Esophagus (tissue), 2 donors: ENCODE results near the gene TMEM209. TPM values are rescaled to one million over a fixed set of nuclear protein-coding genes. Genes with fewer than 3 reads are reported as not detected.

Experiments
- H3K27ac ChIP-seq, 2 donors: one replicate each; pipeline ENCODE4 v1.5.1; 2013; ENCODE audit warnings: low read depth in 2 of 2, mild to moderate bottlenecking in 2 of 2, inconsistent platforms in 1 of 2, low read length in 1 of 2, moderate library complexity in 1 of 2
- H3K27me3 ChIP-seq, 2 donors: one replicate each; pipeline ENCODE4 v1.6.1; 2013; ENCODE audit warnings: low read length in 2 of 2, control low read depth in 1 of 2, mild to moderate bottlenecking in 1 of 2; ENCODE audit not compliant: insufficient read depth in 2 of 2, control insufficient read depth in 1 of 2
- H3K36me3 ChIP-seq, 2 donors: one replicate each; pipeline ENCODE4 v1.6.1; 2013; ENCODE audit warnings: low read length in 1 of 2; ENCODE audit not compliant: control insufficient read depth in 2 of 2, insufficient read depth in 2 of 2
- H3K4me1 ChIP-seq, 2 donors: one replicate each; pipeline ENCODE4 v1.6.1; 2013; ENCODE audit warnings: low read length in 1 of 2; ENCODE audit not compliant: control insufficient read depth in 2 of 2, insufficient read depth in 2 of 2
- H3K4me3 ChIP-seq, 2 donors: one replicate each; pipeline ENCODE4 v1.5.1; 2013; ENCODE audit warnings: low read length in 2 of 2, mild to moderate bottlenecking in 2 of 2, low read depth in 1 of 2, moderate library complexity in 1 of 2
- H3K9me3 ChIP-seq, 2 donors: one replicate each; pipeline ENCODE4 v1.6.1; 2013; ENCODE audit warnings: mild to moderate bottlenecking in 2 of 2, low read depth in 1 of 2, low read length in 1 of 2, moderate library complexity in 1 of 2; ENCODE audit not compliant: control insufficient read depth in 2 of 2, insufficient read depth in 1 of 2
- WGBS, 2 donors: extraction: QIAGEN DNeasy Blood & Tissue Kit; methylation state at CpG; one replicate each; pipeline ENCODE4 v1.1.7; 2013; 5-methylcytosine and 5-hydroxymethylcytosine counted together
- polyA plus RNA-seq, 2 donors: library from polyadenylated mRNA; stranded (reverse); fragments of 200-250 nt; gene quantifications; one replicate each; pipeline ENCODE4 v1.2.3, GENCODE V29; 2013
- donor health status: healthy with polysubstance abuse.
- donor health status: Bipolar disorder and iron deficiency.

TMEM209 gene
- polyA plus RNA-seq, 2 donors = 4.0 to 4.2 TPM

DNA sequence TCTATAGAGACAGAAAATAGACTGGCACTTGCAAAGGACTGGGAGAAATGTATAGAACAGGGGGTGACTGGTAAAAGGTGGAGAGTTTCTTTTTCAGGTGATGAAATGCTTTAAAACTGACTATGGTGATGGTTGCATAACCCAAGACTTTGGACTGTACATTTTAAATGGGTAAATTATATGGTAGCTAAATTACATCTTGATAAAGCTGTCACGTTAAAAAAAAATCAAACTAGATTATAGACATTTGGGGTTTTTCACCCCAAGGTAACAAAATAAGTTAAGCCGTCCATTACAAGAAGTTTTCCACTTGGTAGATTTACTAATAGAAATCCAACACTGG is 24.0 kb downstream of the TMEM209 start:
- H3K27ac ChIP-seq = no peak overlapping the region
- H3K9me3 ChIP-seq = no peaks in the 10 kb centered on the region
- no peaks in the 10 kb centered on the region for H3K27me3 ChIP-seq
- 88 to 94% methylated on average over 2 of the region's 2 CpGs for WGBS, 2 donors
- H3K4me1 ChIP-seq = no peaks in the 10 kb centered on the region
- H3K4me3 ChIP-seq = no peak overlapping the region
- H3K36me3 ChIP-seq = peaks cover 2 to 3% of the 10 kb centered on the region in 2 donors

DNA sequence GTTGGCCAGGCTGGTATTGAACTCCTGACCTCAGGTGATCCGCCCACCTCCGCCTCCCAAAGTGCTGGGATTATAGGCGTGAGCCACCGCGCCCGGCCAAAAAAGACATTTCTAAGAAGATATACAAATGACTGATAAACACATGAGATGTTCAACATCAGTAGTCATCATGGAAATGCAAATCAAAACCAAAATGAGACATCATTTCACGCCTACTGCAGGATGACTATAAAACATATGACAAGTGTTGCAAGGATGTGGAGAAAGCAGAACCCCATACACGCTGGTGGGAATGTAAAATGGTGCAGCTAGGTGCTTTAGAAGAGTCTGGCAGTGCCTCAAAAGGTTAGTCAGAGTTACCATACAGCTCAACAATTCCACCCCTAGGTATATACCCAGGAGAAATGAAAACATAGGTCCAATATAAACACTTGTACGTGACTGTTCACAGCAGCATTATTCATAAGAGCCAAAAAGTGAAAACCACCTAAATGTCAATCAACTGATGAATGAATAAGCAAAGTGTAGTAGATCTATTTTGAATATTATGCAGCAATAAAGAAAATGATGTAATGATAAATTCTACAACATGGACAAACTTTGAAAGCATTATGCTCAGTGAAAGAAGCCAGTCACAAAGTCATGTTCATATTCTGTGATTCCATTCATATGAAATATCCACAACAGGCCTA is 24.5 kb downstream of the TMEM209 start:
- Histone ChIP-seq H3K4me3 (no peak overlapping the region), H3K36me3 (peaks cover 2 to 3% of the 10 kb centered on the region in 2 donors), H3K4me1 (no peaks in the 10 kb centered on the region), H3K27ac (no peak overlapping the region), H3K27me3 (no peaks in the 10 kb centered on the region), H3K9me3 (no peaks in the 10 kb centered on the region)
- 88 to 90% methylated on average over 9 of the region's 9 CpGs for WGBS, 2 donors

DNA sequence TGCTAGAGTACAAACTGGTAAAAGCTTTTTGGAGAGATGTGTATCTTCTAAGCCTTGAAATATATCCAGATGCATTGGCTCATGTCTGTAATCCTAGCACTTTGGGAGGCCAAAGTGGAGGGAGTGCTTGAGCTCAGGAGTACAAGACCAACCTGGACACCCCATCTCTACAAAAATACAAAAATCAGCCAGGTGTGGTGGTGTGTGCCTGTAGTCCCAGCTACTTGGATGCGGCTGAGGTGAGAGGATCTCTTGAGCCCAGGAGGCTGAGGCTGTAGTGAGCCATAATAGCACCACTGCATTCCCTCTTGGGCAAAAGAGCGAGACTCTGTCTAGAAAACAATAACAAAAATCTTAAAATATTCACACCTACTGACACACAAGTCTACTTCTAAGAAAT is 25.6 kb downstream of the TMEM209 start:
- Histone ChIP-seq H3K36me3 (peaks cover 2 to 3% of the 10 kb centered on the region in 2 donors), H3K27ac (no peak overlapping the region), H3K27me3 (no peaks in the 10 kb centered on the region), H3K9me3 (no peaks in the 10 kb centered on the region), H3K4me1 (no peaks in the 10 kb centered on the region), H3K4me3 (no peak overlapping the region)
- whole genome bisulfite sequencing, 2 donors = 95 to 99% methylated on average over 2 of the region's 2 CpGs

DNA sequence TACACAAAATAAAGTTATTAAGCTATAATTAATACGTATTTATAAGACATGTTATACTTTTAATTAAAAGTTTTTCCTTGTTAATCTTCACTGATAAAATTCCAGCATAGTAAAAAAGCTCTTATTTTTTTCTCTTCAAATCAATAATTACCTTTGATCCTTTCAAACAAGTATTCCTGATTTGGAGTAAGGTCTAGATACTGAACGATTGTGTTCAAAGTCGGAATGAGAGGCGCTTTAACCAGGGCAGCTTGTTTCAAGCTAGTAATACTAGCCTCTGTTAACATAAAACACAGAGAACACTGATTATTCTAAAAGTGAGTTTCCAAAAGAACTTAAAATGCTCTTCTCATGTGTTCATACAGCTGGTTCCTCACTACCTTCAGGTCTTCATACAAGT is 27.0 kb downstream of the TMEM209 start:
- Histone ChIP-seq H3K27ac (no peak overlapping the region), H3K4me3 (no peak overlapping the region), H3K9me3 (no peaks in the 10 kb centered on the region), H3K36me3 (peaks cover under 1 to 2% of the 10 kb centered on the region in 2 donors), H3K4me1 (no peaks in the 10 kb centered on the region), H3K27me3 (no peaks in the 10 kb centered on the region)
- 76 to 95% methylated on average over 4 of the region's 4 CpGs for WGBS, 2 donors

DNA sequence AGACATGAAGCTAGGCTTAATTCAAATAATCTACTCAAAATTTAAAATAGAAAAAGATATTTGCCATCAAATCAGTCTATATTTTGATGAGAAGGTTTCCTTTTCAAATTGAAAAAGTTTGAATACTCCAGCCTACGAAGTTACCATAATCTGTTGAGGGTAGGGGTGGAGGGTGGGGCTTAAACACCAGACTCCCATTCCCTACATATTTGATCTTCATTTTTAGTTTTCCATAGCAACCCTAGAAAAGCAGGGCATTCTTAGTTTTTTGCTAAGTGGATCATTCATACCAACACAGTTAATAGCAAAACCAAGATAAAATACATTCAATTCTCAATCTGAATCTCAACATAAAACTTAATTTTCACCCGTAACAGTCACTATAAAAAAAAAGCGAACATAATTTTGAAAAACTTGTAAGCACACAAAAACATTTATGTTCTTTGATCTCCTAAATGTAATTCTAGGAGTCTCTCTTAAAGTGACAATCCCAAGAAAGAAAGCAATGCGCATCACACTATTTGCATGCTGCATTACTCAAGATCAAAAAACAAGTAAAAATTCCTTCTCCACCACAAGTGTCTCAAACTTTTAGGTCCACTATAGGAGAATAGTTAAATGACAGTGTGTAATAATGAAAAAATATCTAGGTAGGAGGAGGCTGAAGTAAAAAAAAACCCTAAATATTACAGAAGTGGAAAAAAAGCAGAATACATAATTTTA is 30.8 kb downstream of the TMEM209 start:
- H3K36me3 ChIP-seq = no peaks in the 10 kb centered on the region

DNA sequence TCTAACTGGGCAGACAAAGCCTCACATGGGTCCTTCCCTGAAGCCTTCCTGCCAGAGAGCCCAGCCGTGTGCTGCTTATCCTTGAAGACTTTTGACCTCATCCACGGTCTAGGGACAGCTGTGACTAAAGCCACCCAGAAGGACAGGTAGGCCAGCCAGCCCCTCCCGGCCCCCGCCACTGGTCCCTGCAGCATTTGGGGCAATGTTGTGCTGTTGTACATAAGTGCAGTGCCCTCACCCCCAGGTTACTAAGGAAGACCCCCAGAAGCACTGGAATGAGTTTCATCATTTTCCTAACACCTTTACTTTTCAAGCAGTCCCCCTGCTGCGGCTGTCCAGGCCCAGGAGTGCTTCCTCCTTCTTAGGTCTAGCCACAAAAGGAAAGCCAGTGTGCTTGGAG is 43.0 kb downstream of the TMEM209 start:
- peaks cover 10 to 18% of the 10 kb centered on the region in 2 donors for H3K36me3 ChIP-seq
- WGBS, 2 donors = 91 to 95% methylated on average over 5 of the region's 5 CpGs
- H3K27ac ChIP-seq = no peak overlapping the region
- no peaks in the 10 kb centered on the region for H3K27me3 ChIP-seq
- H3K4me1 ChIP-seq = no peaks in the 10 kb centered on the region
- no peak overlapping the region for H3K4me3 ChIP-seq
- H3K9me3 ChIP-seq = no peaks in the 10 kb centered on the region

More for the DNA sequence above, 30.8 kb downstream of the TMEM209 start:
- Histone ChIP-seq H3K9me3 (no peaks in the 10 kb centered on the region), H3K4me3 (no peak overlapping the region), H3K4me1 (no peaks in the 10 kb centered on the region), H3K27me3 (no peaks in the 10 kb centered on the region), H3K27ac (no peak overlapping the region)
- 90 to 94% methylated on average over 4 of the region's 4 CpGs for WGBS, 2 donors

DNA sequence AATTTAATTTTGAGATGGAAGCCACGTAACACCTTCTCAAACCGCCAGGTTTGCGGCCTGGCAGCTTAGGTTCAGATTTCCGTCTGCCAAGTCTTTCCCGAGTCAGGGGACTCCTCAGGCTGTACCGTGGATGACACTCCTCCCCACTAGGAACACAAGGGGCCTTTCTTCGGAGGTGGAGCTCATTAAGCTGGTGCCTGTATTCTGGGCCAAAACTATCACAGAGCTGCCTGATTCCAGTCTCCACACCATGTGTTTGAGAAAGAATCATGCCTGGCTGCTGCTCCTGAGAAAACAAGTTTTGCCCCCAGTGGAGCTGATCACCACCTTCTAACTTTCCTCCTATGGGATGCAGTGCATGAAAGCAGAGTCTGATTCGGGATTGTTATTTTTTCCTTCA is 44.8 kb downstream of the TMEM209 start:
- Histone ChIP-seq H3K4me1 (no peaks in the 10 kb centered on the region), H3K36me3 (peaks cover 10 to 18% of the 10 kb centered on the region in 2 donors), H3K27me3 (no peaks in the 10 kb centered on the region), H3K4me3 (no peak overlapping the region), H3K9me3 (peaks cover 0 to 4% of the 10 kb centered on the region in 2 donors), H3K27ac (no peak overlapping the region)
- WGBS, 2 donors = 91 to 98% methylated on average over 8 of the region's 8 CpGs

DNA sequence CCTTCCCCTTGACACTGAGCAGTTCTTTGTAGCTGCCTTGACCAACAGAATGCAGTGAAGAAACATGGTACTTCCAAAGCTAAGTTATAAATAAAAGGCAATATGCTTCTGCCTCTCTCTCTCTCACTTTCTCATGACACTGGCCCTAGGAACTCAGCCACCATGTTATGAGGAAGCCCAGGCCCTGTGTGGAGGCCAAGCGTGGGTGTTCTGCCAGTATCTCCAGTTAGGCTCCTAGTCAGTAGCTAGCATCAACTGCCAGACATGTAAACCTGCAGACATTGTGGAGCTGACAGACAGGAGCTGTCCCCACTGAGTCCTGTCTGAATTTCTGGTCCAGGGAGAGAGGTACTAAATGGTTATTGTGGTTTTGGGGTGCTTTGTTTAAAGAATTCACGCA is 45.2 kb downstream of the TMEM209 start:
- Histone ChIP-seq H3K27me3 (no peaks in the 10 kb centered on the region), H3K4me1 (no peaks in the 10 kb centered on the region), H3K9me3 (peaks cover 0 to 4% of the 10 kb centered on the region in 2 donors), H3K36me3 (peaks cover 10 to 18% of the 10 kb centered on the region in 2 donors), H3K4me3 (no peak overlapping the region), H3K27ac (no peak overlapping the region)
- WGBS, 2 donors = 90 to 98% methylated on average over 2 of the region's 2 CpGs

DNA sequence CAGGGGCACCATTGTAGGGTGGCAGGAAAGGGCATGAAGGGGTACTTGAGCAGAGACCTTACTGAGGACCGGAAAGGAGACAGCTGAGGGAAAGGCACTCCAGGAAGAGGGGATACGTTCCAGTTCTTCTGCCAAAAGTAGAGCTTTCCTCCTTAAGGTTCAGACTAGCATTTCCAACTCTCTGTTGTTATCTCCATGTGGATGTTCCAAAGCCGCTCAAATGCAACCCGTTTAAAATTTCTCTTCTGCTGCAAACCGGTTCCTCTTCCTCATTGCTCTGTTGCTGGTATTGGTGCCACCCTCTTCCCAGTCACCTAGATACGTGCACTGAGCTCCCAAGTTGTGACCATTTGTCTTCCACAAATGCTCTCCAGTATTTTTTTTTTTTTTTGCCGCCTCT is 47.5 kb downstream of the TMEM209 start:
- Histone ChIP-seq H3K27ac (no peak overlapping the region), H3K4me1 (peaks cover 0 to 4% of the 10 kb centered on the region in 2 donors), H3K4me3 (no peak overlapping the region), H3K27me3 (no peaks in the 10 kb centered on the region), H3K9me3 (peaks cover 0 to 4% of the 10 kb centered on the region in 2 donors), H3K36me3 (peaks cover 7 to 14% of the 10 kb centered on the region in 2 donors)
- WGBS, 2 donors = 90 to 95% methylated on average over 7 of the region's 7 CpGs

DNA sequence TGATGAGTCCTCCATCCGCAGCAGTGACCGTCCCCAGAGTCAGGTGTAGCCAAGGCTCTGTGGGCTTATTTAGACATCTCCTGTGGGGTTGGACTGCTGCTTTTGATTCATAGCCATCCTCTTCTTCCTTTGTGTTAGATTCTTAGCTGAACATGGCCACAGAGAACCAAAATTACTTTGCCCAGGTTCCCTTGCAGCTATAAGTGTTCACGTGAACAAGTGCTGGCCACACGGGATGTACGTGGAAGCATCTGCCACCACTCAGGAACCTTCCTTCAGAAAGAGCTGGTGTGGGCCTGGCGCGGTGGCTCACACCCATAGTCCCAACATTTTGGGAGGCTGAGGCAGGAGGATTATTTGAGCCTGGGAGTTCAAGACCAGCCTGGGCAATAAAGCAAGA is 49.1 kb downstream of the TMEM209 start:
- Histone ChIP-seq H3K4me1 (peaks cover 0 to 8% of the 10 kb centered on the region in 2 donors), H3K27ac (no peak overlapping the region), H3K4me3 (no peak overlapping the region), H3K27me3 (no peaks in the 10 kb centered on the region), H3K36me3 (peaks cover 3 to 4% of the 10 kb centered on the region in 2 donors), H3K9me3 (peaks cover 0 to 6% of the 10 kb centered on the region in 2 donors)
- WGBS, 2 donors = 99 to 100% methylated on average over 7 of the region's 7 CpGs
